Activated CD8-positive, alpha-beta T cell treated with anti-CD3 and anti-CD28 coated beads for 36 hours (primary cell): ENCODE results near the gene KRTAP9-4. TPM values are rescaled to one million over a fixed set of nuclear protein-coding genes. Genes with fewer than 3 reads are reported as not detected.
"Not testable (repeated sequence)": the region's sequence is repeated elsewhere in the genome, so short reads cannot be mapped to it uniquely, and the experiment has no call there.

Experiments
- ATAC-seq: fragments of 200-7000 bp; cut with Tn5 transposase; one replicate; pipeline ENCODE4 v1.10.0; 2021; ENCODE audit warnings: mild to moderate bottlenecking, moderate library complexity
- CTCF ChIA-PET: fragments of 350-600 bp; sonication (Branson Sonifier 250); formaldehyde crosslinking; loops from one replicate; lab custom pipeline; 2021; ENCODE audit warnings: antibody characterized with exemption; lab: Charles Lee
- POLR2A ChIA-PET: fragments of 350-600 bp; sonication (Branson Sonifier 250); formaldehyde crosslinking; loops from one replicate; lab custom pipeline; 2021; ENCODE audit warnings: antibody characterized with exemption; lab: Charles Lee
- DNase-seq: peaks from one replicate; pipeline ENCODE4 v3.0.0-alpha.2; 2020
- H3K27ac Mint-ChIP-seq: one replicate; pipeline ENCODE4 v1.8.0; 2021; ENCODE audit warnings: mild to moderate bottlenecking, mixed read lengths
- H3K27me3 Mint-ChIP-seq: one replicate; pipeline ENCODE4 v1.8.0; 2021; ENCODE audit warnings: mixed read lengths
- H3K36me3 Mint-ChIP-seq: one replicate; pipeline ENCODE4 v1.8.0; 2021; ENCODE audit warnings: low read depth, mixed read lengths
- H3K4me1 Mint-ChIP-seq: one replicate; pipeline ENCODE4 v1.8.0; 2021; ENCODE audit warnings: low read depth, mixed read lengths
- H3K4me3 Mint-ChIP-seq: one replicate; pipeline ENCODE4 v1.8.0; 2021; ENCODE audit warnings: mild to moderate bottlenecking, moderate library complexity, mixed read lengths
- H3K9me3 Mint-ChIP-seq: one replicate; pipeline ENCODE4 v1.8.0; 2021; ENCODE audit warnings: mixed read lengths
- CTCF ChIP-seq: fragments of 200-600 bp; IDR thresholded peaks from one replicate; pipeline ENCODE4 v1.8.0; 2022; ENCODE audit warnings: antibody characterized with exemption, mild to moderate bottlenecking
- intact Hi-C: fragments of 100-400 bp; cut with micrococcal nuclease; formaldehyde crosslinking; loops from one replicate; pipeline ENCODE4 v1.10.0; 2022
- total RNA-seq, 2 experiments: library from RNA; stranded (reverse); gene quantifications; one replicate each; pipeline ENCODE4 v1.2.3, GENCODE V29; 2021

The KRTAP9-4 gene
- total RNA-seq, 2 experiments from 2014 or later = not detected

DNA sequence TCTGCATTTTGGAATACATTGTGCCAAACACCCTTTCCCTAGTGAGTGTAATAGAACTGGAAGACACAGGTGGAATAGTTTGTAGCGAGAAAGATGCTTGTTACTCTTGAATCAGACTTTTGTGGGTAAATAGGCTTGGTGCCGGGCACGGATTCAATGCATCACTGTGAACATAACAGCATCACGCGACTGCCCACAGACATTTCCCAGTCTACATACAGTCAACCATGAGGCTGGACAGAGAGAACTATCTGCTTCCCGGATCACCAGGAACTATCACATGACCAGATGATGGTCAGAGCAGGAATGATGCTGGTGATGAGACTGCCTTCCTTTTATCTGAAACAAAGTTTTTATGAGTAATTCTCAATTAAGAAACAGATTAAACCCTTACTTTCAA, 23.4 kb upstream of the KRTAP9-4 start:
- ATAC-seq (no peak), DNase-seq (no peak)
- Mint-ChIP-seq H3K9me3 (no peaks in the 10 kb centered on the region), H3K4me1 (no peaks in the 10 kb centered on the region), H3K36me3 (no peaks in the 10 kb centered on the region), H3K27me3 (no peaks in the 10 kb centered on the region), H3K27ac (no peak overlapping the region), H3K4me3 (no peak overlapping the region)
- ChIA-PET CTCF (no interaction called here), POLR2A (no interaction called here)
- intact Hi-C loops = no loop called here
- no peak for TF ChIP-seq CTCF

- ATAC-seq, H3K27ac Mint-ChIP-seq, H3K36me3 Mint-ChIP-seq, H3K4me3 Mint-ChIP-seq, POLR2A ChIA-PET, H3K4me1 Mint-ChIP-seq, H3K27me3 Mint-ChIP-seq, H3K9me3 Mint-ChIP-seq, CTCF ChIA-PET, DNase-seq, intact Hi-C loops: not testable (repeated sequence)
Observed at GRCh38 chr17:41226598-41227095, 22.8 kb upstream of the KRTAP9-4 start, which contains the start of gene KRTAP9-2. Gene KRTAP9-2, plus strand, starts transcription at chr17:41226648. Its CDS starts 7 bp downstream, at chr17:41226655.

- Mint-ChIP-seq H3K27me3 (peaks cover 3% of the 10 kb centered on the region), H3K4me3 (no peak overlapping the region), H3K4me1 (no peaks in the 10 kb centered on the region), H3K27ac (no peak overlapping the region), H3K9me3 (no peaks in the 10 kb centered on the region), H3K36me3 (no peaks in the 10 kb centered on the region)
- ChIA-PET CTCF (interaction anchor here (1.4 kb wide), 1 partner anchor 93 kb away, joined by 4 read pairs; no protein-coding TSS in a partner anchor), POLR2A (no interaction called here)
- DNase-seq (no peak), ATAC-seq (no peak)
- intact Hi-C loops = no loop called here
- TF ChIP-seq CTCF = no peak
Observed at GRCh38 chr17:41230094-41230493, 19.4 kb upstream of the KRTAP9-4 start.

GRCh38 chr17:41231731-41232130, 17.8 kb upstream of the KRTAP9-4 start:
- no peak overlapping the region for H3K4me3 Mint-ChIP-seq
- H3K27ac Mint-ChIP-seq = no peak overlapping the region
- intact Hi-C loops = no loop called here
- no peaks in the 10 kb centered on the region for H3K4me1 Mint-ChIP-seq
- H3K36me3 Mint-ChIP-seq = no peaks in the 10 kb centered on the region
- CTCF ChIA-PET = no interaction called here
- ATAC-seq (no peak), DNase-seq (no peak)
- TF ChIP-seq CTCF = no peak
- peaks cover 5% of the 10 kb centered on the region for H3K27me3 Mint-ChIP-seq
- POLR2A ChIA-PET = no interaction called here
- H3K9me3 Mint-ChIP-seq = no peaks in the 10 kb centered on the region

GRCh38 chr17:41232399-41233105, 16.9 kb upstream of the KRTAP9-4 start, which contains the start of gene KRTAP9-3:
Gene KRTAP9-3, plus strand, starts transcription at chr17:41232449. Its CDS starts 53 bp downstream, at chr17:41232502.
- H3K36me3 Mint-ChIP-seq, H3K9me3 Mint-ChIP-seq, intact Hi-C loops, H3K4me3 Mint-ChIP-seq, DNase-seq, H3K27ac Mint-ChIP-seq, H3K4me1 Mint-ChIP-seq, POLR2A ChIA-PET, ATAC-seq, H3K27me3 Mint-ChIP-seq: not testable (repeated sequence)
- CTCF ChIA-PET = interaction anchor here (0.7 kb wide), 1 partner anchor 185 kb away, joined by 3 read pairs; no protein-coding TSS in a partner anchor

DNA sequence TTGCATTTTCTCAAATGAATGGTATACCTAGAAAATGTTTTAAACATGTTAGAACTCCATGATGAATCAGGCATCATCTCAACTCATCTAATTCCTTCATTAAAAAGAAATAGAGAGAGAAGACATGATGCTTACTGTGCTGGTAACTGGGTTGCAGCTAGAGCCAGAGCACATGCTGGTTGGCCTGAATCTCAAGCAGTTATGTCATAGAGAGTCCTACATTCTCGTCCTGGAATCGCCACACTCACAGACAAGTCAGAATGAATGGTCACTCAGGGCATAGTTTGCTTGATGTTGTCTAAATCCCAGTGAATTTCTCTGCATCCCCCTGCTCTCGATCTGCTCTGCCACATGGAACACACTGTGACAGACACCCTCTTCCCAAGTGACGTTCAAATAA, 12.4 kb upstream of the KRTAP9-4 start:
- DNase-seq, ATAC-seq, CTCF ChIA-PET, H3K9me3 Mint-ChIP-seq, intact Hi-C loops, POLR2A ChIA-PET, H3K27me3 Mint-ChIP-seq, H3K36me3 Mint-ChIP-seq, H3K4me3 Mint-ChIP-seq, H3K4me1 Mint-ChIP-seq, H3K27ac Mint-ChIP-seq: not testable (repeated sequence)

- H3K4me3 Mint-ChIP-seq, H3K9me3 Mint-ChIP-seq, CTCF ChIA-PET, POLR2A ChIA-PET, ATAC-seq, H3K36me3 Mint-ChIP-seq, H3K27ac Mint-ChIP-seq, intact Hi-C loops, H3K27me3 Mint-ChIP-seq, DNase-seq, H3K4me1 Mint-ChIP-seq: not testable (repeated sequence)
Observed at GRCh38 chr17:41237949-41238437, 11.5 kb upstream of the KRTAP9-4 start, which contains the start of gene KRTAP9-8. Gene KRTAP9-8, plus strand, starts transcription at chr17:41237999. Its CDS starts 53 bp downstream, at chr17:41238052.

GRCh38 chr17:41246995-41247787, 2.3 kb upstream of the KRTAP9-4 start:
- H3K9me3 Mint-ChIP-seq, H3K4me1 Mint-ChIP-seq, H3K27ac Mint-ChIP-seq, H3K36me3 Mint-ChIP-seq, CTCF ChIA-PET, ATAC-seq, H3K27me3 Mint-ChIP-seq, DNase-seq, H3K4me3 Mint-ChIP-seq, POLR2A ChIA-PET, intact Hi-C loops: not testable (repeated sequence)
